GM21367 (cell line): ENCODE data around the gene GTPBP3.

Source experiments
- ATAC-seq: cut with Tn5 transposase; IDR thresholded peaks from one replicate; pipeline ENCODE4 v1.9.1; 2021; ENCODE audit not compliant: unreplicated experiment

Gene GTPBP3

DNA sequence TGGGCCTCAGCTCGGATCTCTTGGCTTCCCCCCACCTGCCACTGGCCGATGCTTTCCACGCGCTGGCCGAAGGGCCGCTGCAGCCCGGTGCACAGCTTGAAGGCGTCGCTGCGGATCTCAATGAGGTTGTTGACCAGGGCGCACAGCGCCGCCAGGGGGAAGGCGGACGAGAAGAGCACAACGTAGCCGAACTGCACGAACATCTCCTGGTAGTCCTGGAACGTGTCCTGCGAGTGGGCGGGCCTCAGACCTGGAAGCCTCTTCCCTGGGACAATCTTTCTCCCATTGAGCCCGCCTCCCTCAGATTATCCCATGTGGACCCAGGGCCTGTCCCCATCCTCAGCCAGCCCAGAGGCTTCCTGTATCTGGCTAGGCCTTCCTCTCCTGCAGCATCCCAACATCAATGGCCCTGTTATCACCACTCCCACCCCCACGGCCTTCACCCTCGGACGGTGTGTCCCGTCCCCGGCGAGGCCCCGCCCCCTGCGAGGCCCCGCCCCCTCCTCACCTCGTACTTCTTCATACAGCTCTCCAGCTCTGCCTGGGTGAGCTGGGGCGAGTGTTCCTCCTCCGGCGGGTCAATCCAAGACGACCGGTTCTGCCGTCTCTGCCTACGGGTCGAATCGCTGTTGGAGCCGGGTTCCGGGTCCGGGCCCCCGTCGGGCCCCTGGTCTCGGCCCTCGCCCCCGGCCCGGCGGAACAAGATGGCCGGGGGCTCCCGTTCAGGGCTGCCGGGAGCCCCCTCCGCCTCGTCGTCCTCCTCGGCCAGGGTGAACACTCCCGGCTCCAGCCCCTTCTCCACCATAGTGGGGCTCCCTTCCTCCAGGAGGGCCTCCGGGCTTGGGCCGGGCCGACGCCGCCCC lies 9.5 kb upstream of the GTPBP3 start:
- no peak for ATAC-seq

DNA sequence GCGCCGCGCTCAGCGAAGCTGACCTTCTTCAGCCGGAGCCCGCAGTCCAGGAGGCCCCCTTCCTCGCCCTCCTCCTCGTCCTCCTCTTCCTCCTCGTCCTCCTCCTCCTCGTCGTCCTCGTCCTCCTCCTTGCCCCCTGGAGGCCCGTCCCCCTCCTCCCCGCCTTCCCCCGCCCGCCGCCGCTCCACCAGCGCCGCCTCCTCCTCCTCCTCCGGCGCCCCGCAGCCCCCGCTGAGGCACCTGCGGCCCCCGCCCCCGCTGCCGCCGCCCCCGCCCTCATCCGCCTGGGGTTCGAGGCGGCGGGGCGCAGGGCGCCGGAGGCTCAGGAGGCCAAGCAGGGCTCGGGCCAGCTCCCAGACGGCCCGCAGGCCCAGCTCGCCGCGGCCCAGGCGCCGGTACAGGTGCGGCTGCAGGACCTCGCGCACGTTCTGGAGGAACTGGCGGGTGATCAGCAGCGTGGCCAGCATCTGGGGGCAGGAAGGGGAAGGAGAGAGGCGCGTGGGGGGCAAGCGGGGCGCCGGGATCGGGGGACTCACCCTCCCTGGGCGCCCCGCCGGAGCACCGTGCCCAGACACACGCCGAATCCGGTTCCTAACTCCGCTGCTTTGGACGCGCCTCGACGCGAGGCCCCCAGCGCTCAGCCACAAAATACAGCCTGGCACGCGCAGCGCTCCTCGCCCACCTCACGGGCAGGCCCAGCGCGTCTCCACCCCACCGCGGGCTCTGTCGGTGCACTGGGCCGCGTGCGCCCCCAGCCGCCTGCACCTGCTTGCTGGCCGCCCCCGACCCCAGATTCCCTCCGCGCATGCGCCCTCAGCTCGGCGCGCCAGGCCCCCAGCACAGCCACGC lies 8.6 kb upstream of the GTPBP3 start:
- no peak for ATAC-seq

DNA sequence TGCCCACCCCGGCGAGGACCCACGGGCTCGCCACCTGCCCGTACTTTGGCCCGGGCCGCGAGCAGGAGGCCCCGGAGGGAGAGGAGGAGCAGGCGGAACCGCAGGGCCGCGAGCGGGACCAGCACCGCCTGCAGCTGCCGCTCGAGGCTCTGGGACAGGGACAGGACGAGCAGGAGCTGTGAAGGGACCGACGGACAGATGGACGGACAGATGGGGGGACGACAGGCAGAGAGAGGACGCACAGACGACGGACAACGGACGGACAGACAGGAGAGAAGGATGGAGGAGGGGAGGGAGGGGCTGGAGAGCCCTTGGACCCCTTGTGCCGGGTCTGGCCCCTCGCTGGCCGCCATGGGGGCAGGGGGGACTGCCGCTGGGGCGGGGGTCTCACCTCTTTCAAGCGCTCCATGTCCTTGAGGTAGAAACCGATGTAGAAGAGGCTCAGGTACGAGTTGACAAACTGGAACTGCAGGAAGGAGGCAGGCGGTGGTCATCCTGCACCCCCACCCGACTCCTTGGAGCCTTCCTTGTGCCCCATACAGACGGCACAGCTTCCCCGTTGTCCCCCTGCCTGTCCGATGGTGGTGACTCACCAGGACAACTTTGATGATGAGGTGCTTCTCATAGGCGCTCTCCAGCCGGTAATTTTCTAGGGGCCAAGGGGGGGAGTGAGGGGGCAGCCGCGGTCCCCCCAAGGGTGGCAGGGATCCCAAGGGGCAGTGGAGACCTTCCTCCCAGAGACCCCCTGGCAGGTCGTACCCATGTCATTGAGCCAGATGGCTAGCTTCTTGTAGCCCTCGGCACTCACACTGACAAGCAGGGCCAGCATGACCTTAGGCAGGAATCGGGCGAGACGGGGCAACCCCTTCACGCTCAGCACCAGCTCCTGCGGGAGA lies 7.7 kb upstream of the GTPBP3 start:
- no peak for ATAC-seq

DNA sequence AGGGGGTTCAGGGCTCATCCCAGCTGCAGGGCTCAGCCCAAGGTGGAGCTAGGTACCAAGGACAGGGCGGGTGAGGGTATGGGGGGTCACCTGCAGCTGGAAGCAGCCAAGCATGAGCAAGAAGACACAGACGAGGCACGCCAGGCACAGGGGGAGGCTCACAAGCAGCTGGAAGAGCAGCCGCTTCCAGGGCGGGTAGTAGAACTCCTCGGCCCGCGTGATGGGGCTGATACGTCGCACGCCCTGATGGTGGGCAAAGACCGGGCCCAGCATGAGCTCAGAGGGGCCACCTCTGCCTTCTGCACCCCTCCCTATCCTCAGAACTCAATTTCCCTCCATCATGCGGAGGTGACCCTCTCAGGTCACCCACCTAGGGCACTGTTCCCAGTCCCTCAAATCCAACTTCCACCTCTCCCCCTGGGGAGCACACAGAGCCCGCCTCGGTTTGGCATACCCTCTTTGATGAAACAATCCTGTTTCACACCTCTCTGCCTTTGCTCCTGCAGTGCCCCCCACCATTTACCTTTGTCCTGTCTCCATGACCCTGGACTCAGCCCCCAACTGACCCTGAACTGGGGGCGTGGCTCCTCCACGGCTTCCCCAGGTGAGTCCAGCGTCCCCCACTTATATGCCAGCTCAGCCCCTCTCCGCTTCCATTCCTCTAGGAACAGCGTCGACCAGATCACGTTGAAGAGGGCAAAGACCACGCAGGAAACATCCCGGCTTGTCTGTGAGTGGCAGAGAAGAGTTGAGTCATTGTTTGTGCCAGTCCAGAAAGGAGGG lies 6.9 kb upstream of the GTPBP3 start:
- no peak for ATAC-seq

DNA sequence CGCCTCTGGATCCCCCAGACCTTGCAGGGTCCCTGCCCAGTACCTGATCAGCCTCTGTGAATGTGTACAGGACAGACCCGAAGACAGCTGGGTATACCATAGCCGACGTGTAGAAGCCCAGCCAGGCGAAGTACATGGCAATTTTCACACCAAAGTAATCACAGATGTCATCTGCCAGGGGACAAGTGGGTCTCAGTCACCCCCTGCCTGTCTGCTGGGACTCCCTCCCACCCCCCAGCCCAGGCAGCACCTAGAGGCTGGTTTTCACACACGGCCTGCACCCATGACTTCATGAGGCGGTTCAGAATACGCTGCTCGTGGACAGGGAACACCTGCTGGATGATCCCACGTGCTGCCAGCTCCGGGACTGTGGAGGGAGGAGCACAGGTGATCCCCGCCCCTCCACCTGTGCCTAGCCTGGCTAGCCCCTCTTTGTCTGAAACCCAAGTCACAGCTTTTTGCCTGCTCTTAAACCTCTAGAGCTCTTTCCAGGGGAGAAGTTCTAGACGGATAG lies 6.3 kb upstream of the GTPBP3 start:
- no peak for ATAC-seq

DNA sequence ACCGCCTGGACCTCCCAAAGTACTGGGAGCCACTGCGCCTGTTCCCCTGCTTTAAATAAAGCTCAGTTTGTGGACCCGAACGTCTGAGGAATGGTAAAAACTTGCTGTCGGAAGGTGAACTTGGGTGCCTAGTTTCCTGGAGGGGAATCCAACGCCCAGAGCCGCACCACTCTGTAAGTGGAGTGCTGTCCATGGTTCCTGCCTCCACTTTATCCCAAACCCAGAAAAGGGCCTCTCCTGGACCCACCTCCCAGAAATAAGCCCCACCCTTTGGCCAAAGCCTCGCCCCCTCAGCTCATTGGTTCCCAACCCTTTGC lies 5.0 kb upstream of the GTPBP3 start:
- no peak for ATAC-seq

DNA sequence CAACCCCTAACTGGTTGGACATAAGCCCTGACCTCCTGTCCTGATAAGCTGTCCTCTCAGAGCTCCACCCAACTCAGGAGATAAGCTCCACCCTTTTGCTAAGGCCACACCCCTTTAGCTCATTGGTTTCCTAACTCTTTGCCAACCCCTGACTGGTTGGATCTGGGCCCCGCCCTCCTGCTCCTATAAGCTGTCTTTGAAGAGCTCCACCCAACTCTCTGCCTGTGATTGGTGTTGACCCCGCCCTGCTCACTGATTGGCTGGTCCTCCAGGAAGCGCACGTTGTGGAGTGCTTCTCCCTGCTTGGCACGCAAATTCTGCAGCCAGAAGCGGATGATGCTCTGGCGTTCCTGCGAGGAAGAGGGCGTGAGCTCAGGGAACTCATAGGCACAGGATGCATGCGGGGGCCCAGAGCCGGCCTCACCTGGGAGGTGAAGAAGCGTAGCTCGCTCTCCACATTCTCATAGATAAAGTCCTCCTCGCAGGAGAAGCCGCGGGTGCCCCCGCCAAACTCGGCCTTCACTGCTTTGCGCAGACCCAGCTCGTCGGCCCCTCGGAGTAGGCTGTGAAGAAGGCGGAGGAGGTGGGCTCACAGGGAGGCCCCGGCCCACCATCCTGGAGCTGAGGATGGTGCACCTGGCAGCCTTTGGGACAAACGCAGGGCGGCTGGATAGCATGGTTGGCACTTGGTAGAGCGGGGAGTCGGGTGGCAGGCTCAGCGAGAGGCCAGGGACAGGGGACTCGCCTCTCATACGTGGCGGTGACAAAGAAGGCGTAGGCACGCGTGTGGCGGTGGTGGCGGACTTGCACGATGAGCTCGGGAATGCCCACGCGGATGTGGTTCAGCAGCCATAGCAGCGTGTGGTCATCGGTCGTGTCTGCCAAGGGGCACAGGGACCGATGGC lies 4.4 kb upstream of the GTPBP3 start:
- no peak for ATAC-seq

DNA sequence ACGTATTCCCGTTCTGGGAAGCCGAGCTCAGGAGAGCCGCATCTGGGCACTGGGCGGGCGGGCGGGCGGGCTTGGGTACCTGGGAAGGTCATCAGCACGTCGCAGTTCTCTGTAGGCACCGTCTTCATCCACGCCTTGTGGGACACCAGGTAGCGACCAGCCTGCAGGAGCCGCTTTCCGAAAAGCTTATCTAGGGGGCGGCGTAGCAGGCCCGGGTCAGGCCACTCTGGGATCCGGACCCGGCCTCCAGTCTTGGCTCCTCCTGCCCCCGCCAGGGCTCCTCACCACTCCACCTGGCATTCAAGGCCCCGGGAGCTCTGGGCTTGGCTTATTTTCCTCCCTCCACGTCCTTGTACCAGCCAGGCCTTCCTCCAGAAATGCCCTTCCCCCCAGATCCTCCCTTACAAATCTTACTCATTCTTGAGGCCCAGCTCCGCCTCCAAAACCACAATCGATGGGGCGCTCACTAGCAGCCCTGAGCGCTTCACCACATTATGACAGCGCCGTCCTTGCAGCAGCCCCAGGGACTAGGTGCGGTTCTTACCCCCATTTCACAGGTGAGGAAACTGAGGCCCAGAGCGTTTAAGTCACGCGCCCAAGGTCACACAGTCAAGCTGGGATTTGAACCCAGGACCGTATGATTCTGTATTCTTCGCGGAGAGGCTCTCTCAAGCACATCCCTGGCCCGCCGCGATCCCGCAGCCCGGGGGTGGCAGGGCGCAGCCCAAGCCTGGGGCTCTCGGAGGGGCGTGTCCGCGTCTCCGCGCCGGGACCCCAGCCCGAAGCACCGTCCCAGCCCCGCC lies 3.5 kb upstream of the GTPBP3 start:
- ATAC-seq = peak; percentile 2

DNA sequence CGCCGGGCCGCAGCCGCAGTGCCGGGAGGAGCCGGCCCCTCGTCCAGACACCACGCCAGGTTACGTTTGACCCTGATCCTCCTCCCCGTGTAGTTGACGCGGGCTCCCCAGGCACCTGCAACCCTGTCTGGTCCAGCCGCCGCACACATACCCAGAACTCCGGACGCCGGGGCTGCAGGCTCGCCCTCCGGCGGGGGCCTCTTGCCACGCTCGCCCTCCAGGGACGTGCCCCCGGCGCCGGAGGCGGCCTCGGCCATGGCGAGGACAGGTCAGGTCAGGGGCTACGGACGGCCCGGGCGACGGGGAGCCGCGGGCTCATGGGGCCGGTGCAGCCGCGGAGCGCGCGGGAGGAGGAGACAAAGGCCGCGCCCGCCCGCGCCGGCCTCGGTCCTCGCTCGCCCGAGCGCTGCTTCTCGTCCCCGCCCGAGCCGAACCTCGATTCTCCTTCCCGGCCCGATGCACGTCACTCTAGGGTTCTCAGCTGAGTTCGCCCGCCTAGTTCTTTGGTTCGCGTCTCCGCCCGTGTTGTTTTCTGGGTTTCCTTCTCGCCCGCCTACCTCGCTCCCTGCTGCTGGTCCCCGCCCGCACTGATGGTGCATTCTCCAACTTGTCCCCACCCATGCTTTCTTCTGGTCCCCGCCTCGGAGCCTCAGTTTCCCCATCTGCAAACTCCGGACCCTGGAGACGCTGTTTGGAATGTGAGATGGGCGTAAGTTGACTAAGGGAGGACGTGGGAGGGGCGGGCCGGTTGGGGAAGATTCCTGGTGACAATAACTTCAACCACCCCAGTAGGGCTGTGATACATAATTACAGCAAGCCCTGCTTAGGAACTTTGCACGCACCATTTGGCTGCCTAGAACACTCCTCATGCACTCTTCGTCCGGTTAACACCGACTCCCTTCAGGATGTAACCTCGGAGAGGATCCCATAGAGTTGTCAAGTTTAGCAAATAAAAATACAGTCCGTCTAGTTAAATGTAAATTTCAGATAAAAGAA lies 2.6 kb upstream of the GTPBP3 start, which contains the start of gene ANO8:
TSS of gene ANO8 (minus strand) at position 442 of the 996 bp plus-strand sequence. CDS start at position 257, 185 bp downstream.
- peak; percentile 31 for ATAC-seq

DNA sequence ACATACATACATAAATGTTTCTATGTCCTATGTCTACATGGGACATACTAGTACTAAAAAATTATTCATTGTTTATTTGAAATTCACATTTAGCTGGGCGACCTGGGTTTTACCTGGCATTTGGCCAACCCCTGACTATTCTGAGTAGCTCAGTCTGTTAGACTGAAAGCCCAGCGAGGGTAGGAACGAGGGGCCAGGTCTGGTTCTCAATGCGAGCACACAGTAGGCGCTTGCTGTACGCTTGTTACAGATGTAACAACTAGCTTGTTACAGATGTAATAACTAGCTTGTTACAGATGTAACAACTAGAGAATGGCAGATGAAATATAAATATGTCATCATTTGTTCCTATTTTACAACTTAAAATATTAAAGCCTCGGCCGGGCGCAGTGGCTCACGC lies 1.8 kb upstream of the GTPBP3 start:
- no peak for ATAC-seq

DNA sequence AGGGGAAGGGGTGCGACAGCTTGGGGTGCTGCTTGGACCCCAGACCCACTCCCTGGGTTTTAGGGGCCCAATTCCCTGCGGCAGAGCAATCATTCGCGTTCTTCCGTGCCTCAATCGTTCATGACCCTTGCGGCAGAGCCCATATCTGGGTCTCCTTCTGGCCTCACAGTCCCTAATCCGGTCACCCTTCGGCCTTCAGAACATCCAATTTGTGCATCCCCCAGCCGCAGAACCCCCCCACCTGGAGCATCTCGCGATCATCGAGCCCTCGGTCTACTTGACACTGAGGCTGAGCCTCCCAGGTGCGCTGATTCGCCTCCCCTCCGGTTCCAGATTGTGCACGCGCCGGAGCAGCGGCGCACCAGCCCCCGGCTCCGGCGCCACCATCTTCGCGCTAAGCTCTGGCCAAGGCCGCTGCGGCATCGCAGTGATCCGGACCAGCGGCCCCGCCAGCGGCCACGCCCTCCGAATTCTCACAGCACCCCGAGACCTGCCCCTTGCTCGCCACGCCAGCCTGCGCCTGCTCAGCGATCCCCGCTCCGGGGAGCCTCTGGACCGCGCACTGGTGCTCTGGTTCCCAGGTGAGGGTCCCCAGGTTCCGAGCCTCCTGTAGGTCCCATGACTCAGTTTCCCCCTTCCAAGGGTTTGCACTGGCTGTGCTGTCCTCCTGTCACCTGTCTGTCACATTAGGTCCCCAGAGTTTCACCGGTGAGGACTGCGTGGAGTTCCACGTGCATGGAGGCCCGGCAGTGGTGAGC lies 501 bp downstream of the GTPBP3 start:
- peak; percentile 7 for ATAC-seq

DNA sequence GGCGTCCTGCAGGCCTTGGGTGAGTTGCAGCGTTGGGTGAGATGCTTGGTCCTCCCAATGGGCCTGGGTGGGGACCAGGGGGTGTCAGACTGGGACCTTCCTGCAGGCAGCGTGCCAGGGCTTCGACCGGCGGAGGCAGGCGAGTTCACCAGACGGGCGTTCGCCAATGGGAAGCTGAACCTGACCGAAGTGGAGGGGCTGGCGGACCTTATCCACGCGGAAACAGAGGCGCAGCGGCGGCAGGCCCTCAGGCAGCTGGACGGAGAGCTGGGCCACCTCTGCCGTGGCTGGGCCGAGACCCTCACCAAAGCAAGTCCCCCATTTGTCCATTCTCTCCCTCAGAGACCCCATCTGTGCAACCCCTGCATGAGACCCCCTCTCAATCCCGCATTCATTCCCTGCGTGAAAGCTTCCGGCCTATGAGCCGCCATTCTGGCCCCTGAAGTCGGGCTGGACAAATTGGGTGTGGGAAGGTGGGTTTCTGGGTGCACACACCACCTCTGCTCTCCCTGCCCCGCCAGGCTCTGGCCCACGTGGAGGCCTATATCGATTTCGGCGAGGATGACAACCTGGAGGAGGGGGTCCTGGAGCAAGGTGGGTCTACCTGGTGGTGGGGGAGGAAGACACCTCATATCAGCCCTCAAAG lies 1.2 kb downstream of the GTPBP3 start:
- no peak for ATAC-seq

DNA sequence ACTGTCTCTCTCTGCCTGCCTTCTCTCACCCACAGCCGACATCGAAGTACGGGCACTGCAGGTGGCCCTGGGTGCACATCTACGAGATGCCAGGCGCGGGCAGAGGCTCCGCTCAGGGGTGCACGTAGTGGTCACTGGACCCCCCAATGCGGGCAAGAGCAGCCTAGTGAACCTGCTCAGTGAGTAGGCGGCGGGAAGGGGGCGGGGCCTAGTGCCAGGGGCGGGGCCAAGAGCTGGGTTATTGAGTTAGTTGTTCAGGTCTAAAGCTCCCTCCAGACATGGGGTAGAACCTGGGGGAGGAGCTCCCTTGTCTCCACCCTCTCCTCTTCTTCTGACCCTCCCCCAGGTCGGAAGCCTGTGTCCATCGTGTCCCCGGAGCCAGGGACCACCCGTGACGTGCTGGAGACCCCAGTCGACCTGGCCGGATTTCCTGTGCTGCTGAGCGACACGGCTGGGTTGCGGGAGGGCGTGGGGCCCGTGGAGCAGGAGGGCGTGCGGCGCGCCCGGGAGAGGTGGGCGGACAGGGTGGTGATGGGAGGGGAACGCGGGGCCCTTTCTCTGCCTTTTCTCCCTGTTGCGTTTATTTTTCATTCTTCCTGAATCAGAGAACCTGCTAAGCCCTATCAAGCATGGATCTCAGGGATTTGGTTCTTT lies 1.9 kb downstream of the GTPBP3 start:
- ATAC-seq = no peak

DNA sequence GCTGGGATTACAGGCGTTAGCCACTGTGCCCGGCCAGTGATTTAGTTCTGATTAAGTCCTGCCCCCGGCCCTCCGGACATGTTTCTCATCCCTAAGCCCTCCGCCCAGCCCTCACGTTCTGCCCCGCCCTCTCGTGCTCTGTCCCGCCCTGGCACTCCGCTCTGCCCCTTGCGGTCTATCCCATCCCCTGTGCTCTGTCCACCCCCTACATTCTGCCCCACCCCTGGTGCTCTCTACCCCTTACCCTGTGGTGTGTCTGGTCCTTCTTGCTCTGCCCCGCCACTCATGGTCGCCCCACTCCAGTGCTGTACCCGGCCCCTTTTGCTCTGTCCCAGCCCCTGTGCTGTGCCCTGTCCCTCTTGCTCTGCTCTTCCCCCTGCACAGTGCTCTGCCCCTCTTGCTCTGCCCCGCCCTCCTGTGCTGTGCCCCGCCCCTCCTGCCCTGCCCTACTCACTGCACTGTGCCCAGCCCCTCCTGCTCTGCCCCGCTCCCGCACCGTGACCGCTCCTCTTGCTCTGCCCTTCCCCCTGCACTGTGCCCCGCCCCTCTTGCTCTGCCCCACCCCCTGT lies 3.0 kb downstream of the GTPBP3 start:
- no peak for ATAC-seq

DNA sequence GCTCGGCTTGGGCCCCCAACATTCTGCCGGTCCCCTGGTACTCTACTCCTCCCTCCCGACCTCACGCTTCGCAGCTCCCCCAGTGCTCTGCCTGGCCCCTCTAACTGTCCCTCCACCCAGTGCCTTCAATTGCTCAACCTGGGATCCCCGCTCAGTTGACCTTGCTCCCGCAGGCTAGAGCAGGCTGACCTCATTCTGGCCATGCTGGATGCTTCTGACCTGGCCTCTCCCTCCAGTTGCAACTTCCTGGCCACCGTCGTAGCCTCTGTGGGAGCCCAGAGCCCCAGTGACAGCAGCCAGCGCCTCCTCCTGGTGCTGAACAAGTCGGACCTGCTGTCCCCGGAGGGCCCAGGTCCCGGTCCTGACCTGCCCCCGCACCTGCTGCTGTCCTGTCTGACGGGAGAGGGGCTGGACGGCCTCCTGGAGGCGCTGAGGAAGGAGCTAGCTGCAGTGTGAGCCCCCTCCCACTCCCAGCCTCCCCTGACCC lies 3.6 kb downstream of the GTPBP3 start:
- no peak for ATAC-seq
